NCI-H345 treated with DMSO at 0.1 percent for 48 hours (cell line): ENCODE data around the gene ACKR4.
"Not testable (repeated sequence)": the region's sequence is repeated elsewhere in the genome, so short reads cannot be mapped to it uniquely, and the experiment has no call there.

Experiments used
- DNase-seq: peaks from one replicate; lab custom pipeline; 2025; ENCODE audit not compliant: unreplicated experiment; lab: John Stamatoyannopoulos, UW

ACKR4 gene

GRCh38 chr3:132593947-132594323 is 3.1 kb upstream of the ACKR4 start:
- DNase-seq = no peak

GRCh38 chr3:132594498-132594897 is 2.6 kb upstream of the ACKR4 start:
- no peak for DNase-seq

GRCh38 chr3:132595014-132595413 is 2.1 kb upstream of the ACKR4 start:
- no peak for DNase-seq

- DNase-seq = no peak
Observed at GRCh38 chr3:132596326-132596725, 744 bp upstream of the ACKR4 start.

DNA sequence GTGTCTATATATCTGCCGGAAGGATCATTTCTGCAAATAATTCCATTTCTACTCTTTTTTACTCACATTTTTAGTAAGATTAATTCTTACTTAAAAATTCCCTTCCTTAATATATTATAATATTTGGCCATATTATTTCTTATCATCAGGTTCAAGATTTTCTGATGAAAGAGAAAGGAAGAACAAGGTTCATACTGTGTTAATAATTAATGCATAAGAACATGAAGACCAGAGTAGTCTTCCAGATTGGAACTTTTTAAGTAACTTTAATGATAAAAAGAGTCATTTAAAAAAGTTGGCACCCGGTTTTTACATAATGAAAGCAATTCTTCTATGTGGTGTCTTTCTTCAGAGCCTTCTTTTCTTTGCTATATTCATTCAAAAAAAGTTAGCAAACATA is 590 bp downstream of the ACKR4 start:
- no peak for DNase-seq

DNA sequence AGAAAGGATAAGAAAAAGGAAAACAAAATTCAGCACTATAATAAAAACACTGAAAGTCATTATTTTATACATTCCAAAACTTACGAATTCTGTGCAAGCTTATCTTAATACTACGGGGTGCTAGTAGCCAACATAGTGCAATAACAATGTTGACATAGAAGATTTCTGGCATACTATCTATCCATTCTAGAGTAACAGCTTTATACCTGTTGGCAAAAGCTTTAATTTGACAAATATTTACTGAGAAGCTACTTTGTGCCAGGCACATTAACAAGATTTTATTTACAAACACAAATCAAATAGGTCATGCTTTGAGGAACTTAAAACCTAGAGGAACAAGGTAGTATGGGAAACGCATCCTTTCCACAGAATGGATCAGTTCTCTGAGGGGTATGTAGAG is 1.1 kb downstream of the ACKR4 start:
- DNase-seq = no peak

DNA sequence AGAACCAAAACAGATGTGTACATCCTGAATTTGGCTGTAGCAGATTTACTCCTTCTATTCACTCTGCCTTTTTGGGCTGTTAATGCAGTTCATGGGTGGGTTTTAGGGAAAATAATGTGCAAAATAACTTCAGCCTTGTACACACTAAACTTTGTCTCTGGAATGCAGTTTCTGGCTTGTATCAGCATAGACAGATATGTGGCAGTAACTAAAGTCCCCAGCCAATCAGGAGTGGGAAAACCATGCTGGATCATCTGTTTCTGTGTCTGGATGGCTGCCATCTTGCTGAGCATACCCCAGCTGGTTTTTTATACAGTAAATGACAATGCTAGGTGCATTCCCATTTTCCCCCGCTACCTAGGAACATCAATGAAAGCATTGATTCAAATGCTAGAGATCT is 3.5 kb downstream of the ACKR4 start:
- DNase-seq = not testable (repeated sequence)

- no peak for DNase-seq
Observed at GRCh38 chr3:132605374-132605792, 8.3 kb downstream of the ACKR4 start.

- no peak for DNase-seq
Observed at GRCh38 chr3:132606085-132606484, 9.0 kb downstream of the ACKR4 start.

GRCh38 chr3:132606620-132607019 is 9.6 kb downstream of the ACKR4 start:
- not testable (repeated sequence) for DNase-seq

DNA sequence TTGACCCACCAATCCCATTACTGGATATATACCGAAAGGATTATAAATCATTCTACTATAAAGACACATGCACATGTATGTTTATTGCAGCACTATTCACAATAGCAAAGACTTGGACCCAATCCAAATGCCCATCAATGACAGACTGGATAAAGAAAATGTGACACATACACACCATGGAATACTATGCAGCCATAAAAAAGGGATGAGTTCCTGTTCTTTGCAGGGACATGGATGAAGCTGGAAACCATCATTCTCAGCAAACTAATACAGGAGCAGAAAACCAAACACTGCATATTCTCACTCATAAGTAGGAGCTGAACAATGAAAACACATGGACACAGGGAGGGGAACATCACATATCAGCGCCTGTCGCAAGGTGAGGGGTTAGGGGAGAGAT is 18.2 kb downstream of the ACKR4 start:
- not testable (repeated sequence) for DNase-seq

GRCh38 chr3:132615881-132616280 is 18.8 kb downstream of the ACKR4 start:
- DNase-seq = no peak

- no peak for DNase-seq
Observed at GRCh38 chr3:132616780-132617179, 19.7 kb downstream of the ACKR4 start.

DNA sequence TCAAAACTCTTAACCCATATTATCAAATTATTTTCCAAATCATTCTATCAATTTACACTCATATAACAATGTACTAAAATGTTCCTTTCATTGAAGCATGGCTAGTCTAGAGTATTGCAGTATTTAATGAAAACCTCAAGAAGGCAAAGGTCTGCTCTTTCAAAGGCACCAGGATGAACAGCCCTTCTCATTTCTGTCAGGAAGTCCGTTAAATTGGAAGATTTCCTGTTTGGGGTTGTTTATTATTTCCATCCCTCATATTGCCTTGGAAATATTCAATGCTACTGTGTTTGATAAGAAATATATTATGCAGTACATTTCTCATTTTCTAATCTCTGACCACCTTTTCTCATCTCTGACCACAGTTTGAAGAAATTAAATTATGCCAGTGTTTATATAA is 25.1 kb downstream of the ACKR4 start:
- DNase-seq = no peak

DNA sequence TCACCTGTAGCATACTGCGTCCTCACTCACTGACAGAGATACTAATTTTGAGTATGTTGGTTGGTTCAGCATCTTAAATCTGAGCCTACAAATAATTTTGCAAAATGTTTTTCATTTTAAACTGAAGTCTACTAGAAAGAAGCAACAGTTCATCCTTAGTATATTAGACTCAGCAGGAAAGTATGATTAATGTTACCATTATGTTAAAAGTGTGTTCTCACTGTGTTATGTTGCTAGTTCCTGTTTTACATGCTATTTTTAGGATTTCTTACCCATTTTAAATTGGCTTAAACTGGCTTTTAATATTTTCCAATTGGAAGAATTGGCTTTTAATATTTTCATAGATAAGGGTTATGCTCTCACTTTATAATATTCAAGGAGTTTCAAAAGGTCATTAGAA is 25.7 kb downstream of the ACKR4 start:
- DNase-seq = no peak

- no peak for DNase-seq
Observed at GRCh38 chr3:132623646-132624045, 26.6 kb downstream of the ACKR4 start.

GRCh38 chr3:132624790-132625189 is 27.7 kb downstream of the ACKR4 start:
- DNase-seq = no peak

GRCh38 chr3:132625613-132626012 is 28.5 kb downstream of the ACKR4 start:
- DNase-seq = no peak

DNA sequence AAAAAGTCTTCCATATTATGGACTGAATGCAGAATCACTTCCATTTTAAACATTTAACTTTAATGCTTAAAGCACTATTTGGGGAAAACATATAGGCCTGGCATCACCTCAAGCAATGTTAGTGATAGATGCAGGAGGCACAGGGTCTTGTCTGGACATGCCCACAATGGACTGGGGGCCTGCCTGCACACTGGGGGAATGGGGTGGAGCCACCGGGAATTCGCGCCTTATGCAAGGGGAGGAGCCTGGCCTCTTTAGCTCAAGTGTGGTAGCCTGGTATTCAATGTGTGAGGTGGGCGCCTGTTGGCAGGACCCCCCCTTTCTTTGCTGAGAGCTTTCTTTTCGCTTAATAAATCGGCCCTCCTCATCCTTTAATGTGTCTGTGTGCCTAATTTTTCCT is 29.9 kb downstream of the ACKR4 start:
- DNase-seq = no peak

GRCh38 chr3:132628157-132628556 is 31.1 kb downstream of the ACKR4 start:
- DNase-seq = no peak

DNA sequence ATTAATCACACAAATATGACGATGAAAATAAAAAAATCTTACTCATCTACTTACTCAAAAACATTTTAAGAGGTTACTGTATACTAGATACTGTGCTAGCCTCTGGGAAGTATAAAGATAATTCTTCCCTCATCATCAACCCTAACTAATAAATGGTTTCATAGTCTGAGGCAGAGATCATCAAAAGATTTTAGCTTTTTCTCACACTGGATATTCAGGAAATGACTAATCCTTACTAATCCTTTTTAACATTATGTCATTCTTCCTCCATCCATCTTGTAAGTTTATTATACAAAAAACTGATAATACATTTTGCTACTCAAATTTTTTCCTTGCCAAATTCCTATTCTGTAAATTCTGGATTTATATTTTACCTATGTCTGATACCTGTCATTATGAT is 32.9 kb downstream of the ACKR4 start:
- no peak for DNase-seq

GRCh38 chr3:132630612-132631011 is 33.5 kb downstream of the ACKR4 start:
- DNase-seq = no peak

DNA sequence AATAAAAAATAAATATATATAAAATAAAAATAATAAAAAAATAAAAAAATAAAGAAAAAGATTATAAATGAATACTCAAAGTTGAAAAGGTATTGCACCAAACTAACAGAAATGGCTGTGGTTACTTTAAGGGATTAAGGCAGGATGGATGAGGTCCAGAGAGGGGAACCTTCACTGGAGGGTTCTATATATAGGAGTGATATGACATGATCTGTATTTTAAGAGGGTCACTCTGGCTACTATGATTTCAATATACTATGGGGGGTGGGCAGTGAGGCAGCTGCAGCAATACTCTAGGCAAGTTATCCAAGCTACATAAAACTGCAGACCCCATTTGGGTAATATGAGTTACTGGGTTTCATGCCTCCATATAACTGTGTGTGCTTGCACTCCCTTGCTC is 38.0 kb downstream of the ACKR4 start:
- no peak for DNase-seq

DNA sequence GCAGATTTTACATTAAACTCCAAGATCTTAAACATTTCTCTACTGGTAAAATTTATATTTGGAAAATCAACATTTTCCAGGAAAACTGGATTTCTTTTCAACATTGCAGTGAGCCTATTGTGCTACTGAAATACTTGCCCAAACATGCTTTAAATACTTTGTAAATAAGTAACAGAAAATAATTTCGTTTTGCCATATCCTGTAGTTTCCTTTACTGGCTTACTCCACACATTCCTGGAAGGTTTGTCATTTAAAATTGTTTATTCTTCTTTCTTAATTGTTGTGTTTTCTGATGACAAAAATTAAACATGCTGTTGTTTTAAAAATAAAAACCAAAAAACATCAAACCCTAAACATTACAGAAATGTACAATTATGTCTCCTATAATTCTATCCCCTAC is 40.5 kb downstream of the ACKR4 start:
- no peak for DNase-seq
